GM10266 (cell line): ENCODE measurements around the gene AJAP1.

ENCODE experiments used
- DNase-seq: peaks from one replicate; pipeline ENCODE4 v3.0.0; 2012; ENCODE audit errors: extremely low spot score
- TF ChIP-seq, protein P1 (sequence below): IDR thresholded peaks from 2 replicates; pipeline ENCODE4 v1.5.1; 2012; ENCODE audit warnings: mild to moderate bottlenecking, low read depth; ENCODE audit not compliant: control insufficient read depth, insufficient read depth; ENCODE audit errors: missing control alignments

Gene AJAP1

DNA sequence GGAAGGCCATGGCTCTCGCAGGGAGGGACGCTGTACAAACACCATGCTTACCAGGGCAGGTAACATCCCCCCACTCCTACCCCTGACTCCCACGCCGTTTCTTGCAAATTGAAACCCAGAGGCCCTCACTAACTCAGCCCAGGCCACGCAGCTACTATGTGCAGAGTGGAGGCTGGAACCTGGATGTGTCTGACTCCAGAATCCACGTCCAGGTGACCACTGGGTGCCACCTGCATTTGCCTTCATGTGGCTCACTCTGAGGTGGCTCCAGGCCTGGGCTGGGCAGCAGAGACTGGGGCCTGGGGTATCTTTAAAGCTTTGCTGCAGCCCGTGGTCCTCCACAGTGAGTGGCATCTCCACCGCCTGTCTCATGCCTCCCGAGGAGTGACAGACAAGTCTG is 29.6 kb upstream of the AJAP1 start:
- TF ChIP-seq, protein P1, sequence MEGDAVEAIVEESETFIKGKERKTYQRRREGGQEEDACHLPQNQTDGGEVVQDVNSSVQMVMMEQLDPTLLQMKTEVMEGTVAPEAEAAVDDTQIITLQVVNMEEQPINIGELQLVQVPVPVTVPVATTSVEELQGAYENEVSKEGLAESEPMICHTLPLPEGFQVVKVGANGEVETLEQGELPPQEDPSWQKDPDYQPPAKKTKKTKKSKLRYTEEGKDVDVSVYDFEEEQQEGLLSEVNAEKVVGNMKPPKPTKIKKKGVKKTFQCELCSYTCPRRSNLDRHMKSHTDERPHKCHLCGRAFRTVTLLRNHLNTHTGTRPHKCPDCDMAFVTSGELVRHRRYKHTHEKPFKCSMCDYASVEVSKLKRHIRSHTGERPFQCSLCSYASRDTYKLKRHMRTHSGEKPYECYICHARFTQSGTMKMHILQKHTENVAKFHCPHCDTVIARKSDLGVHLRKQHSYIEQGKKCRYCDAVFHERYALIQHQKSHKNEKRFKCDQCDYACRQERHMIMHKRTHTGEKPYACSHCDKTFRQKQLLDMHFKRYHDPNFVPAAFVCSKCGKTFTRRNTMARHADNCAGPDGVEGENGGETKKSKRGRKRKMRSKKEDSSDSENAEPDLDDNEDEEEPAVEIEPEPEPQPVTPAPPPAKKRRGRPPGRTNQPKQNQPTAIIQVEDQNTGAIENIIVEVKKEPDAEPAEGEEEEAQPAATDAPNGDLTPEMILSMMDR: no peak
- DNase-seq: no peak

DNA sequence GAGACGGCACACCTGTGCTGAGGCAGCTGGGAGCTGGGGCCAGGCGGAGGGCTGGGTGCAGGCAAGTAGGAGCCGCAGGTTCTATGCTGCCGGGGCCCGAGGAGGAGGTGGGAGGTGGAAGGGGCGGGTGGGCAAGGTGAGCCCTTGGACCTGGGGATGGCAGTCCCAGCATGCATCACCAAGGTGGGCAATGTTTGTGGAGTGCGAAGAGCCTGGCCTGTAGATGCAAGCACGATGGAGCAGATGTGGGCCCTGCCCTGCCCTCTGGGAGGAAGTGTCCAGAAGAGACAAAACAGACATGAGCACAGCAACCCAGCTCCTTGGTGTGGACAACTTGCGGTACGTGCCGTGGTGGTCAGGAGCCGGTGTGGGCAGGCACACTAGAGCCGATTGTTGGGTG is 28.3 kb upstream of the AJAP1 start:
- TF ChIP-seq, protein P1: no peak
- no peak for DNase-seq

DNA sequence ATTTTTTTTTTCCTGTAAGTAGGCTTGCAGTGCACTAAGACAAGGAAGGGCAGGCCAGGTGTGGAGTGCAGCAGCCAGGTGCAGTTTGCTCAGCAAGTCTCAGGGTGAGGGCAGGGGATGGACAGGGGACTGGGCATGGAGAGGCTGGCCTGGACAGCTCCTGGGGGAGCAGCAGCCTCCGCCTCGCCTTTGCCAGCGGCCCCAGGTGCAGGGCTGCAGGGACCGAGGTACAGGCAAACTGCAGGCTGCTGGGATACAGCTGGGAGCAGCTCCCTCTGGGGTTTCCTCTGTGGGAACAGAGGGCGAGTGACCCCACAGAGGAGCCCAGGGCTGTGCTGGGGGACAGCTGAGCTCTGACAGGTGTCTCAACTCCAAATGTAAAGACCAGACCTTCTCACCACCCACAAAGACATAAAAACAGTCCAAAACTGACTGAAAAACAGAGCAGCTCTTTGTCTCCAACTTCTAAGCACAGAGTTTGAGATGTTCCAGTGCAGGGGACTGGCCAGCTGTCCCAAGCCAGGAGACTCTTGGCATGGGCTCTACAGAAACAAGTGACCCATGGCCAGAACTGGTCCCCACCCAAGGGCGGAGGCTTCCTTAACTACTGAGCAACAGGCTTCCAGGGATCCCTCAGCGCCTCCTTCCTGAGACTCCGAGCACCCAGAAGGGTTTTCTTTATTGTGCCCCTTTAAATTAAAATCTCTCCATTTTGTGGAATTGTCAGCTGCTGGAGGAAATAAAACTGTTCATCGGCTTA is 27.7 kb upstream of the AJAP1 start:
- TF ChIP-seq, protein P1: no peak
- DNase-seq: no peak

DNA sequence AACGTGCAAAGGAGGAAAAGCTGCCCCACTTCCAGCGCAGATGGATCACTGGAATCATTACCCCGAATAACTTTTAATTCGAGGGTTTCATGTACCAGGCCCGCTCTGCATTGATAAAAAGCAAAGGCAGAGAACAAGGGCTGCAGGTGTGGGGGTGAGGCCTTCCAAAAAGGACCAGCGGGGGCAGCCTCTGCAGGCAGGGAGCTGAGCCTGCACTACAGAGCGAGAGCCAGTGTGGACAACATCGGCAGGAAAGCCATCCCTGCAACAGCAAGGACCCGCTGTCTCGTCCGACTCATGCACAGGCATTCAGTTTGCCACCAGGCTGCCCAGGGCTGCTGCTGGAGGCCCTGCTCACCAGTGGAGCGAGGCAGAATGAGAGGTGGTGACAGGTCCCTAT is 27.1 kb upstream of the AJAP1 start:
- TF ChIP-seq, protein P1: no peak
- no peak for DNase-seq

DNA sequence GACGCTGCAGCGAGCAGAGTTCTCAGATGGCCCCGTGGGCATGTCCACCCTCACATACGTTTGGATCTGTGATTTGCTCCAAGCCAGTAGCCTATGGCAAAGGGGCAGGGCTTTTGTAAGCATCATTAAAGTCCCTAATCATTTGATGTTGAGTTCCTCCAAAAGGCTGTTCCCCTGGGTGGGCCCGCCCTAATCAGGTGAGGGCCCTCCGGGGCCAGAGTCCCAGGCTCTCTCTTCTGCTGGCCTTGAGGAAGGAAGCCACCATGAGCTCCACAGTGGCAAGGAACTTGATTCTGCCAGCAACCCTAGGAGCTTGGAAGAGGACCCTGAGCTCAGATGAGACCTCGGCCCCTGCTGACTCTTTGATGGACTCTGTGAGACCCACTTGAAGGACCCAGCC is 25.4 kb upstream of the AJAP1 start:
- TF ChIP-seq, protein P1: no peak
- DNase-seq: no peak

DNA sequence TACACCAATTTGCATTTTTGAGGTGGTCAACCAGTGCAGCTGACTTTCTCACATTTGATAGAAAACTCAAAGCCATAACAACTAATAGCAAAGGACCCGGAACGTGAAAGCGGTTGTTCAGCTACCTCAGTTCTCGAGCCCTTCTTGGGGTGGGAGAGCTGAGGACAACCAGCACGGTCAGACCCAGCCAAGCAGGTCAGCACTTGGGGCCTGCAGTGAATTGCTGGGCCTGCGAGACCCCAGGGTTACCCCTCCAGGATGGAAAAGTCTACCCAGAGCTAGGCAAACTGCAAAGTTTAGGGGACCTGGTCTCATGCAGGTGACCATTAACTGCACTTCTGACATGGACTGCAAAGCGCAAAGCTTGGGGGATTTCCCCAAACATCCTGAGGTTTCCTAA is 23.8 kb upstream of the AJAP1 start:
- DNase-seq: no peak
- TF ChIP-seq, protein P1: no peak

DNA sequence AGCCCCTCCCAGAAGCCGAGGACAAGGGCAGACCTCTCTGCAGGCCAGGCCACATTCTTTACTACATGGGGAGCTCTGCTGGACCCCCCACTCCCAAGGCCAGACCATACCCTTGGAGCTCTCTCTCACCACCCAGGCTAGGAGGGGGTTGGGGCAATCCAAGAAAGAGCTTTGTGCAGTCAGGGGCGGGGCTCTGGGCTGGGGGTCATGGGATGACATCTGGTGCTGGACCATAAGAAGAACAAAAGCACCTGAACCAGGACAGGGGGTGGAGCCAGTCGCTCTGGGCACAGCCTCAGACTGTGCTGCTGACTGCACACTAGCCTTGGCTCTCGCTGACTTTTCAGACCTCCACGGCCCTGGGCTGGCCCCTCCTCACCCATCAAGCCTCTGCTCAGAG is 23.1 kb upstream of the AJAP1 start:
- no peak for DNase-seq
- TF ChIP-seq, protein P1: no peak
